ENCODE data around the gene CGB2.

The CGB2 gene

DNA sequence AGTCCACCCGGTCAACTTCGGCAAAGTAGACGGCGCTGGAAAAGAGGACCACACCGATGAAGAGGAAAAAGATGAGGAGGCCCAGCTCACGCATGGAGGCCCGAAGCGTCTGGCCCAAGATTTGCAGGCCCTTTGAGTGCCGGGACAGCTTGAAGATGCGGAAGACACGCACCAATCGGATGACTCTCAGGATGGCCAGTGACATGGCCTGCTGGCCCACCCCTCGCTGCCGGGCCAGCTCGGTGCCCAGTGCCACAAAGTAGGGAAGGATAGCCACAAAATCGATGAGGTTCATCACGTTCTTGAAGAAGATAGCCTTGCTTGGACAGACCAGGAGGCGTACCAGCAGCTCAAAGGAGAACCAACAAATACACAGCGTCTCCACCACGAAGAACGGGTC lies 38.7 kb downstream of the CGB2 start:
- no peak for DNase-seq

DNA sequence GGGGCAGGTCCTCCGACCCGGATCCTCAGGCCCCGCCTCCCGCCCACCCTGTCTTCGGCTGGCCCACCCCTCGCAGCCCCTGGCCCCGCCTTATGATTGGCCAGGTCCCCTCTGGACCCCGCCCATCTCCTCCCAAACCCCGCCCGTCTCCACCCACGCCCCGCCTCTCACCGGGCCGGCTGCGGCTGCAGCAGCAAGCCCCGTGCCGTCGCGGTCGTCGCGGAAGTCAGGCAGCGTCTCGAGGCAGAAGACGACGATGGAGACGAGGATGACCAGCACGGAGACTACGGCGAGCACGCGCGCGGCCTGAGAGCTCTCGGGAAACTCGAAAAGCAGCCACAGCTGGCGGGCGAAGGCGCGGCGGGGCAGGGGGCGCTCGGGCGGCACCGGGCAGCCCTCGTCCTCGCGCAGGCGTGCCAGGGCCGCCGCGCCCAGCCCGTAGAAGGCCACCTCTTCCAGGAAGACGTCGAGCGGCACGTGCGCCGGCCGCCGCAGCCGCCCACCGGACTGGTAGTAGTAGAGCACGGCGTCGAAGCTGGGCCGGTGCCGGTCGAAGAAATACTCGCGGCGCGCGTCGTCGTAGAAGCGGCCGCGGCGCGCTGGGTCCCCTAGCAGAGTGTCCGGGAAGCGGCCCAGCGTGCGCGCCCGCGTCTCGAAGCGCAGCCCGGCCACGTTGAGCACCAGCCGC lies 40.3 kb downstream of the CGB2 start:
- DNase-seq: no peak

DNA sequence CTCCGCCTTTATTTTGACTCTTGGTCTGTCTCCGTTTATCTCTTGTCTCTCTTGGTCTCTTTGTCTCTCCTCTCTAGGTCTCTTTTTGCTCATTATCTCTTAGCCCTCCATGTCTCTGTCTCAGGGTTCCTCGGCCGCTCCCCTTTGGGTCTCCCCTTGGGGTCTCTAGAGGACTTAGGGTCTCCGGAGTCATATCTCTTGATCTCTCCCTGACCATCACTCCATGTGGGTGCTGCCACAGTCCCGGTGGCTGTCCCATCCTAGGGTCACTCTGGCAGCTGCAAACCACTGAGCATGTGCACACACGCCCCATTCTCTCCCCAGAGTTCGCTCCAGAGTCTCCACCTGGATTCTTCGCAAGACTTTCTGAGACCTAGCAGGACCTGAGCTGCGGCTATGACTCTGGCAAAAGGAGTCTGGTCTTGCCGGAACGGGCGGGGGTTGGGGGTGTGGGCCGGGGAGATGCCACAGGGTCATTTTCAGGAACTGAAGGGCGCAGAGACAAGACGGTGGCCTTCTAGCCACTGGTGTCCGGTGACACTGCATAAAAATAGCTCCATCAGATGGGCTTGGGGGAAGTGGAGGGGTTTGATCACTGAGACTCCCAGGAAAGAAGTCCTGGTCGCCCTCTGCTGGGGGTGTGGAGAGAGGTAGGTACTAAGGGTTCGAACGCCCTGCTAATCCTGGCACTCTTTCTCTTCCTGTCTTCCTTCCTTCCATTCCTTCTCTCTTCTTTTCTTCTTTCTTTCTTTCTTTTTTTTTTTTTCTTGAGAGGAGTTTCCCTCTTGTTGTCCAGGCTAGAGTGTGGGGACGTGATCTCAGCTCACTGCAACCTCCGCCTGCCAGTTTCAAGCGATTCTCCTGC lies 42.1 kb downstream of the CGB2 start:
- no peak for DNase-seq

DNA sequence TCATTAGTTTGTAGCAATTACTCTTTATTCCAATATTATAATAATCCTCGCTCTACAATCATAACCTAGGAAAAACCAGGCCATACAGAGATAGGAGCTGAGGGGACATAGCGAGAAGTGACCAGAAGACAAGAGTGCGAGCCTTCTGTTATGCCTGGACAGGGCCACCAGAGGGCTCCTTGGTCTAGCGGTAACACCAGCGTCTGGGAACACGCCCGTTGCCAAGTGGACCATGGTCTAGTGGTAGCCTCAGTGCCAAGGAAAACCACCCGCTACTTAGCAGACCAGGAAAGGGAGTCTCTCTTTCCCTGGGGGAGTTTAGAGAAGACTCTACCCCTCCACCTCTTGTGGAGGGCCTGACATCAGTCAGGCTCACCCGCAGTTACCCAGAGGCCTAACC lies 43.2 kb downstream of the CGB2 start:
- DNase-seq: peak; percentile 39

DNA sequence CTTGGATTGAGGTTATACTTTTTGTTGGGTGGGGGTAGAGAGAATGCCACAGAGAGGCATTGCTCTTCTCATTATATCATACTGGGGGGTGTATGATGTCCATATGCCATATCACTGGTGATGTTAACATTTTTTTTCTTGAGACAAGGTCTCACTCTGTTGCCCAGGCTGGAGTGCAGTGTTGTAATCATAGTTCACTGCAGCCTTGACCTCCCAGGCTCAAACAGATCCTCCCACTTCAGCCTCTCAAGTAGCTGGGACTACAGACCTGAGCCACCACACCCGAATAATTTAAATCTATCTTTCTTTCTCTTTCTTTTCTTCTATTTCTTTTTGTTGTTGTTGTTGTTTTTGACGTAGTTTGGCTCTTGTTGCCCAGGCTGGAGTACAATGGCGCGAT lies 48.7 kb downstream of the CGB2 start:
- DNase-seq: no peak

DNA sequence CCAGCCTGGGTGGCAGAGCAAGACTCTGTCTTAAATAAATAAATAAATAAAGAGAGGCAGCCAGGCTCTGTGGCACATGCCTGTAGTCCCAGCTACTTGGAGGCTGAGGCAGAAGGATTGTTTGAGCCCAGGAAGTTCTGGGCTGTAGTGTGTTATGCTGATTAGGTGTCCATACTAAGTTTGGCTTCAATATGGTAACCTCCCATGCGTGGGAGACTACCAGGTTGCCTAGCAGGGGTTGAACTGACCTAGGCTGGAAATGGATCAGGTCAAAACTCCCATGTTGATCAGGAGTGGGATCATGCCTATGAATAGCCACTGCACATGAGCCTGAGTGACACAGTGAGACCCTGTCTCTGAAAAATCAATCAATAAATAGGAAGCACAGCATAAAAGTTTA lies 49.6 kb downstream of the CGB2 start:
- DNase-seq: no peak

Data from NCI-H1105 (cell line).